GM13976 (cell line): ENCODE results near the gene LPIN3.
"Not testable (repeated sequence)": the region's sequence is repeated elsewhere in the genome, so short reads cannot be mapped to it uniquely, and the experiment has no call there.

Experiments used
- DNase-seq: peaks from one replicate; pipeline ENCODE4 v3.0.0; 2012; ENCODE audit warnings: low spot score
- CTCF ChIP-seq: IDR thresholded peaks from 2 replicates; pipeline ENCODE4 v1.5.1; 2012; ENCODE audit warnings: borderline replicate concordance, mild to moderate bottlenecking; ENCODE audit not compliant: insufficient read depth; ENCODE audit errors: extremely low read depth, missing control alignments, control extremely low read depth
- in situ Hi-C: fragments of 300-500 bp; cut with MboI; formaldehyde crosslinking; loops from one replicate; pipeline ENCODE4 v1.12.0; 2022; ENCODE audit warnings: low sequenced_read_pairs, mixed read lengths, inconsistent platforms; ENCODE audit not compliant: unreplicated experiment

The LPIN3 gene

GRCh38 chr20:41304424-41305079 lies 36.1 kb upstream of the LPIN3 start:
- in situ Hi-C loops = no loop called here
- DNase-seq = no peak
- TF ChIP-seq CTCF = no peak

- peak; percentile 67 for DNase-seq
- in situ Hi-C loops = no loop called here
- no peak for TF ChIP-seq CTCF
Observed at GRCh38 chr20:41306061-41306727, 34.4 kb upstream of the LPIN3 start.

GRCh38 chr20:41307021-41307420 lies 33.6 kb upstream of the LPIN3 start:
- no peak for TF ChIP-seq CTCF
- in situ Hi-C loops = no loop called here
- DNase-seq = no peak

- TF ChIP-seq CTCF = no peak
- in situ Hi-C loops = no loop called here
- DNase-seq = no peak
Observed at GRCh38 chr20:41308290-41308711, 32.3 kb upstream of the LPIN3 start.

GRCh38 chr20:41308726-41309413 lies 31.8 kb upstream of the LPIN3 start:
- in situ Hi-C loops = no loop called here
- DNase-seq = no peak
- no peak for TF ChIP-seq CTCF

- TF ChIP-seq CTCF = no peak
- DNase-seq = no peak
Observed at GRCh38 chr20:41309817-41310216, 30.8 kb upstream of the LPIN3 start.

GRCh38 chr20:41312009-41312408 lies 28.6 kb upstream of the LPIN3 start:
- not testable (repeated sequence) for DNase-seq

More at GRCh38 chr20:41309817-41310216, 30.8 kb upstream of the LPIN3 start:
- in situ Hi-C loops = no loop called here

More at GRCh38 chr20:41312009-41312408, 28.6 kb upstream of the LPIN3 start:
- in situ Hi-C loops = not testable (repeated sequence)
